Gastroesophageal sphincter (tissue), 3 donors: ENCODE data around the gene SETX.

Source experiments
- CTCF ChIP-seq, 4 experiments: fragments of 200-600 bp in 2 of 4; fragments of 450-650 bp in 2 of 4; sonication (generic) in 1 of 4; IDR thresholded peaks; one replicate each; pipeline ENCODE4 v1.5.1; 2017 to 2019; ENCODE audit warnings: antibody characterized with exemption in 4 of 4, mild to moderate bottlenecking in 2 of 4, moderate library complexity in 2 of 4
- EP300 ChIP-seq: sonication (generic); formaldehyde crosslinking; IDR thresholded peaks from one replicate; pipeline ENCODE4 v1.6.1; 2017; ENCODE audit warnings: antibody characterized with exemption, mild to moderate bottlenecking
- POLR2A ChIP-seq, 2 donors: fragments of 450-650 bp; IDR thresholded peaks; one replicate each; pipeline ENCODE4 v1.6.1; 2017; ENCODE audit warnings: antibody characterized with exemption in 2 of 2, mild to moderate bottlenecking in 2 of 2, moderate library complexity in 1 of 2
- POLR2AphosphoS5 ChIP-seq: sonication (generic); formaldehyde crosslinking; IDR thresholded peaks from one replicate; pipeline ENCODE4 v1.6.1; 2017; ENCODE audit warnings: antibody characterized with exemption

- TF ChIP-seq CTCF (IDR thresholded peaks at IDR 0.05) (no peak), EP300 (no peak), POLR2AphosphoS5 (no peak), POLR2A (IDR thresholded peaks at IDR 0.05) (no peak)
These were observed 40.8 kb upstream of the SETX start for GRCh38 chr9:132395560-132395959.
